ENCODE measurements around the gene VPS37D.
A peak's percentile ranks its signal among the peaks of the same experiment; 100 is the strongest.

The VPS37D gene

DNA sequence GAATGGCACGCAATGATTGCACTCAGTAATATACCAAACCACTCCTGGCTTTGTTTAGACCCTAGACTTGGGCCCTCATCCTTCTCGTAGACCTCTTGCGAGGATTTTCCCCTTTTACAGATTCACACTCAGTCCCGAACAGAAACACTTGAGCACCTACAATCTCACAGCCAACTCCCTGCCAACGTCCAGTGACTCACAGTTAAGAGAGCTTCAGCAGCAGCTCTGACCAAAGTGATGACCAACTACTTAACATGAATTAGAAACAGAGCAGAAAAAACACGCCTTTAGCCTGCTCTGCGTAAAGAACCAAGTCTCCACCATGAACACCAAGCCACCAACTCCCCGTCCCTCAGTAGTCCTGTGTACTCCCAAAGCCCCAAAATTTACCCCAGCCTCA lies 13.4 kb downstream of the VPS37D start:
- no peak for DNase-seq

DNA sequence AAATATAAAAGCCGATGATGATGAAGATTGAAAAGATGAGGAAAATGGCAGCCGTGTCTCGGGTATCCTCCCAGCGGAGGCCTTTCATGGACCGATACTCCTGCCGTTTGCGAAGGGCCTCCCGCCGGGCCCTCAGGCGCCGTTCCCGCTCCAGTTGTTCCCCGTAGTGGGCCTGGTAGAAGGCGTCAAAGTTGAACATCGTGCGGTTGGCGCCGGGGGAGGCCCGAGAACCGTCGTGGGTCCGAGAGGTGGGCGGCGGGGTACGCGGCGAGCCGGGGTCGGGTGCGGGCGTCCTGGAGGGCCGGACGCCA lies 15.1 kb downstream of the VPS37D start:
- no peak for DNase-seq

DNA sequence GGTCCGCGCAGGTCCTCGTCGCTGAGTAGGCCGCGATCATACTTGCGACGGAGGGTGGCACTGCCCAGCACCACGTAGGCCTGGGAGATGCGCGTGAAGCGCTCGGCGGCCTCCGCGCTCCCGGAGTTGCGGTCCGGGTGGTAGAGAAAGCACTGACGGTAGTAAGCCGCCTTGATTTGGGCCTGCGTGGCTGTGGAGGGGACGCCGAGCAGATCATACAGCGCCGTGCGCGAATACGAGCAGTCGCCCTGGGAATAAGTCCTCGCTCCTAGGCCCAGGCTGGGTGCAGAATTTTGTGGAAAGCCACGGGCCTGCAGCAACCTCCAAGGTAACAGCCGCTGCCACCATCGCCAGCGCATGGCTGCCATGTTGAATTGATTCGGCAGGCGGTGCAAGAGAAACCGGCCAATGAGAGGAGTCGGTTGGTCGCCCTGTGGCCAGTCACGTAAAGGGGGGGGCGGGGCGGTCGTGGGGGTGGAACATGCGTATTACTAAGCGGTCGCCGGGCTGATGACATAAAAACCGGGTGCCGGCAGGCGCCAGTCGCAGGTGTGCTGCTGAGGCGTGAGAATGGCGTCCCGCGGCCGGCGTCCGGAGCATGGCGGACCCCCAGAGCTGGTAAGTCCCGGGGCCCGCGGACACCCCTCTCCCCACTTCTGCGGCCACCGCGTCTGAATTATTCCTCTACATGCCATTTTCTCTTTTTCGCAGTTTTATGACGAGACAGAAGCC lies 15.6 kb downstream of the VPS37D start, which contains the start of the genes BUD23 and DNAJC30:
Gene BUD23, plus strand, starts transcription at position 542 of the 732 bp plus-strand sequence. Its CDS starts 29 bp downstream, at position 571.
Gene DNAJC30, minus strand, starts transcription at position 398 of the 732 bp plus-strand sequence. Its CDS starts 30 bp downstream, at position 368.
- DNase-seq = peak; percentile 98

DNA sequence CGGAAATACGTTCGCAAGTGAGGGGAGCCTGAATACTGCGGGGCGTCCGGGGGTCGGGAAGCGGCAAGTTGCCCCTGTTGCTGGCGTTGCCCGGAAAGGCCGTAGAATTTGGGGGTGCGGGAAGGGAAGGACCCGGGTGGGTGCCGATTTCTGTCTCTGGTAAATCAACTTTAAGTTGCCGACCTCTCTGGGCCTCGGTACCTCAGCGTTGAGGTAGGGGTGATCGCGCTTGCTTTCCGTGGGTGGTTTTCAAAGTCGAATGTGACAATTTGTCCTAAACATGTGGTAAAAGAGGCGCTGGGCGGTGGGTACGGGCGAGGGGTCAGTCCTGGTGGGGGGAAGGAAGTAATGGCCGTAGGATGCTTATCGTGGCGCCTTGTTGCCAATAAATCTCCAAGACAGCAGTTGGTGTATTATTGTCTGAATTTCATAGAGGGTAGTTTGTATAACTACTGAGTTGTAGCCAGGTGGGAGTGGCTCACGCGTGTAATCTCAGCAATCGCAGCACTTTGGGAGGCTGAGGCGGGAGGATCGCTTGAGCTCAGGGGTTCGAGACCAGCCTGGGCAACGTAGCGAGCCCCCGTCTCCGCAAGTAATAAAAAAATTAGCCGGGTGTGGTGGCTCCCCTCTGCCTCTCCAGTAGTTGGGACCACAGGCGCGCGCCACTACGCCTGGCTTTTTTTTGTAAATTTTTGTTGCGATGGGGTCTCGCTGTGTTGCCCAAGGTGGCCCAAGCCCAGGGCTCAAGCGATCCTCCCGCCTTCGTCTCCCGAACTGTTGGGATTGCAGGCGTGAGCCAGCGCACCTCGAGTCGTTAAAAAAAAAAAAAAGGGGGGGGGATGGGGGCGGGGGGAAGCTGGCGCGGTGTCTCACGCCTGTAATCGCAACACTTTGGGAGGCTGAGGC lies 16.4 kb downstream of the VPS37D start:
- DNase-seq = no peak

GRCh38 chr7:73685311-73685710 lies 17.7 kb downstream of the VPS37D start:
- no peak for DNase-seq

GRCh38 chr7:73688288-73688687 lies 20.7 kb downstream of the VPS37D start:
- no peak for DNase-seq

- no peak for DNase-seq
Measured at GRCh38 chr7:73690646-73691045, 23.0 kb downstream of the VPS37D start.

GRCh38 chr7:73696372-73696771 lies 28.7 kb downstream of the VPS37D start:
- DNase-seq = no peak

DNA sequence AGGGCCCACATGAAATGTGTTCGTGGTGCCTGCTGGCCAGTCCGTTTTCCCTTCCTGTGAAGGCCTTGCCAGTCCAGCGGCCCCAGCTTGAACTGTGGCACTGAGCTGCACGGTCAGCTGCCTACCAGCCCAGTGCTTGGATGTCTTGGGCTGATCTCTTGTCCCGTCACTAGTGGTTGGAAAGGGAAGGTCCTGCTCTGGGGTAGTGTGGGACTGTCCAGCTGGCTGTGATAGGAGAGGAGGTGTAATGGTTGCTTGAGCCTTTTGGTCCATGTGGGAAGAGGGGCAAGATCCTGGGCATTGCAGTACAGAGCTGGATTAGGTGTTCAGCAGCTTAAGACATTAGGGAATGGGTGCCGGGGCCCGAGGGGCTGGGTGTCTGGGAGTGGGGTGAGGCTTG lies 30.8 kb downstream of the VPS37D start:
- no peak for DNase-seq

- DNase-seq = no peak
Measured at GRCh38 chr7:73699370-73700068, 31.9 kb downstream of the VPS37D start.

DNA sequence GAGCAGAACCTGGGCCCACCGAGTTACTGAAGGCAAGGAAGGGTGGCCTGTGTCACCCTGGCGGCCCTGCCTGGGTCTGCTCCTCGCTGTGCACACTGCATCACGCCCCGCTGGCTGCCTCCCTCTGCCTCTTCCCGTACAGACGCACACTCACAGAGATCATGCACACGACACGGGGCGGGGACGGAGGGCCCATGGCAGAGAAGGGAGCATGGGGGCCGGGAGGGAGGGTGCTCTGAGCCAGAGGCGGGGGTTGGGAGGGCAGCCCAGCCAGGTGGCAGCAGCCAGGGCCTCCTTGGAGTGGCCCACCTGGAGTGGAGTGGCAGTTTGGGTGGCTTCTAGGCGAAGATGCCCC lies 32.4 kb downstream of the VPS37D start:
- DNase-seq = no peak

GRCh38 chr7:73700581-73701134 lies 33.0 kb downstream of the VPS37D start:
- DNase-seq = no peak

- DNase-seq = peak; percentile 73
Measured at GRCh38 chr7:73701357-73701995, 33.8 kb downstream of the VPS37D start.

DNA sequence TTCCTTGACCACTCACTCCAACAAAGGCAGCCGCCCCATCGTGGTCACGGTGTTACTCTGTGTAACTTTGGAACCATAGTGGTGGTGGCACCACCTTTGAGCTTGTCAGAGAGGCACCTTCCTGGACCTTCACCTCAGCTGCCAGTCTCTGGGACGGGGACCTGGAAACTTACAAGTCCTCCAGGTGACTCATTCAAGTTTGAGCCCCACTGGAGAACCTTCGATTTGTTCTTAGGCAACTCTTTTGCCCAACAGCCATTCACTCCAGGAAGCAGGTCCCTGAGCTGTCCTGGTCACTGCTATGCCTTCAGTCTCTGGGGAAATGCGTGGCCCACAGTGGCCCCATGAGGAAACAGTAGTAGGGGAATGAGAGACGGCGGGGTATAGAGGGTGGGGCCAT lies 34.6 kb downstream of the VPS37D start:
- DNase-seq = no peak

GRCh38 chr7:73702665-73703064 lies 35.0 kb downstream of the VPS37D start:
- DNase-seq = no peak

DNA sequence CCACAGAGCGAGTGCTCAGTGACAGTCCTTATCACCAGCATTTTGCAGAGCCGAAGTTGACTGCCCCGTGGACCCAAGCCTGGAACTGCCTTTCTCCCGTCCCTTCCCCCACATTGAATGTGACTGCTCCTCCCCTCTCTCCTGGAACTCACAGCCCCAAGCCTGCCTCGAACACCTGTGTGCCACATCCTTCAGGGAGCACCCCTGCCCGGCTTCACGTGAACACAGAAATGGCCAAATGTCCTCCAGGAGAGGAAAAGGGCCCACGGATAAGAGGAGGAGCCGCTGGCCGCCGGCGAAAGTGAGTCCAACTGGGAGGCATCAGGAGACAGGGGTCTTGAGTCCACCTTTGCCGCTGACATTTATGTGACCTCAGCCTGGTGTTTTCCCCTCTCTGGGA lies 35.6 kb downstream of the VPS37D start:
- DNase-seq = no peak

DNA sequence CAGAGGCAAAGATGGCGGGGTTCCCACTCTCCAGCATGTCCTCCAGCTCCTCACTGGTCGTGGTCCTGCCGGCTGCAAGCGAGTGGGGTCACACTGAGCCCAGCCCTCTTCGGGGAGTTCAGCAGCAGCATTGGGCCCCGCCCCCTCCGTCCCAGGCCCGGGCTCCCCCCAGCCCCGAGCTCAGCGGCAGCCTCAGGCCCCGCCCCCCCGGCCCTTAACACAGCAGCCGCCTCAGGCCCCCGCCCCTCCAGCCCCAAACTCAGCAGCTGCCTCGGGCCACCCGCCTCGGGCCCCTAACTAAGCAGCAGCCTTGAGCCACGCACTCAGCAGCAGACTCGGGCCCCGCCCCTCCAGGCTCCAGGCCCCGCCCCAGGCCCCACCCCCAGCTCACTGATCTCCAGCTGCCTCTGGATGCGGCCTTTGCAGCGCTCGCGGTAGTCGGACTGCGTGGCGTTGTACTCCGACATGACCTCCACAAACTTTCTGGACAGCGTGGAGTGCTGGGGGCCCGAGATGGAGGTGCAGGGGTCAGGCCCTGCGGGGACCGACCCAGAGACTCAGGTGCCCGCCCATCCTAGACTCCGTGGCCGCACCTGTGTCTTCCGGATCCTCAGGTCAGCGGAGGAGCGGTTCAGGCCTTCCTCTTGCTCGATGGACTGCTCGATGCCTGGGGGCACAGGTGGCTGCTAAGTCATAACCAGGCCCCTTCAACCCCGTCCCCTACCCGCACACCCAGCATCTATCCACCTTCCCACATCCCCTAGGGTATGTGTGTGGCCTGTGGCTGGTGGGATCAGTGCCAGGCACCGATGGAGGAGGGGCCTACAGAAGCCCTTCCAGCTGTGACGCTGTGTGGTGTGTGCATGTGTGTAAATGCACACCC lies 36.4 kb downstream of the VPS37D start:
- peak; percentile 71 for DNase-seq

- DNase-seq = no peak
Measured at GRCh38 chr7:73704640-73705550, 37.3 kb downstream of the VPS37D start.

DNA sequence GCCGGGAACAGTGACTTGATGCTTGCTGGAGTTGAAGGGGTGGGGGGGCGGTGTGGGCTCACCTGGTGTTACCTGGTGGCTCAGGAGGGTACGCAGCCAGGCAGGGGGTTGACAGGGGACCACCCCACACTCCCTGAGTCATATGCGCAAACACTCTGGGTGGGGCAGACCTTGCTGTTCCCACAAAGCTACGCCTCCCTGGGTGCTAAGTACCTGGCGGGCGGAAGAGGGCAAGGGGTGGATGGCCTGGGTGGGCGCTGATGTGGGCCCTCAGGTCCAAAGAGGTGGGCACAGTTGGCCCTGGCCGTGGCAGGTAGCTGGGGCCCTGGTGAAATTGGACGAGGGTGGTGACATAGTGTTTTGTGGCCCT lies 37.9 kb downstream of the VPS37D start:
- DNase-seq = no peak

All from activated effector memory CD4-positive, alpha-beta T cell treated with anti-CD3 and anti-CD28 coated beads, Interleukin-2, amount 50 U/mL, for 16 hours (primary cell).